ENCODE data around the gene BCL2L13. TPM values are rescaled to one million over a fixed set of nuclear protein-coding genes. Genes with fewer than 3 reads are reported as not detected.
A peak's percentile ranks its signal among the peaks of the same experiment; 100 is the strongest.
"Not testable (repeated sequence)": the region's sequence is repeated elsewhere in the genome, so short reads cannot be mapped to it uniquely, and the experiment has no call there.

The BCL2L13 gene
- polyA plus RNA-seq, 1 experiment = 64.1 TPM

- no peaks in the 10 kb centered on the region for H3K27me3 ChIP-seq (ENCODE audit: control insufficient read depth, insufficient read depth, low read length)
- CTCF ChIA-PET = interaction anchor here (0.7 kb wide), 1 partner anchor 462 kb away, joined by 3 read pairs; no protein-coding TSS in a partner anchor
- H3K9me3 ChIP-seq (ENCODE audit: control insufficient read depth, insufficient read depth, low read length) = peaks cover under 1% of the 10 kb centered on the region; the same call in 1 of the 2 replicates
- peak overlapping the region; percentile 81 for H3K27ac ChIP-seq (ENCODE audit: low read depth, low read length)
- H3K4me3 ChIP-seq (ENCODE audit: low read depth, low read length) = no peak overlapping the region
- POLR2A ChIA-PET = interaction anchor here (0.6 kb wide), 1 partner anchor 35 kb away, joined by 4 read pairs; no protein-coding TSS in a partner anchor
- TF ChIP-seq CTCF (IDR thresholded peaks at IDR 0.05; ENCODE audit: low read depth, low read length) = no peak
- peak; percentile 39 for DNase-seq (ENCODE audit: low read depth, low spot score)
Measured at GRCh38 chr22:17633217-17633997, 5.2 kb upstream of the BCL2L13 start.

GRCh38 chr22:17633998-17634323 is 4.6 kb upstream of the BCL2L13 start:
- no peaks in the 10 kb centered on the region for H3K27me3 ChIP-seq (ENCODE audit: control insufficient read depth, insufficient read depth, low read length)
- no peak for DNase-seq (ENCODE audit: low read depth, low spot score)
- no peak overlapping the region for H3K4me3 ChIP-seq (ENCODE audit: low read depth, low read length)
- no peaks in the 10 kb centered on the region; the same call in 1 of the 2 replicates for H3K9me3 ChIP-seq (ENCODE audit: control insufficient read depth, insufficient read depth, low read length)
- ChIA-PET CTCF (no interaction called here), POLR2A (no interaction called here)
- peak overlapping the region; percentile 81 for H3K27ac ChIP-seq (ENCODE audit: low read depth, low read length)
- no peak for TF ChIP-seq CTCF (IDR thresholded peaks at IDR 0.05; ENCODE audit: low read depth, low read length)

GRCh38 chr22:17634696-17635095 is 3.9 kb upstream of the BCL2L13 start:
- ChIA-PET CTCF (no interaction called here), POLR2A (no interaction called here)
- no peak for DNase-seq (ENCODE audit: low read depth, low spot score)
- no peaks in the 10 kb centered on the region for H3K27me3 ChIP-seq (ENCODE audit: control insufficient read depth, insufficient read depth, low read length)
- H3K27ac ChIP-seq (ENCODE audit: low read depth, low read length) = no peak overlapping the region
- no peak overlapping the region for H3K4me3 ChIP-seq (ENCODE audit: low read depth, low read length)
- no peak for TF ChIP-seq CTCF (IDR thresholded peaks at IDR 0.05; ENCODE audit: low read depth, low read length)
- H3K9me3 ChIP-seq (ENCODE audit: control insufficient read depth, insufficient read depth, low read length) = no peaks in the 10 kb centered on the region; the same call in 1 of the 2 replicates

GRCh38 chr22:17636850-17637249 is 1.7 kb upstream of the BCL2L13 start:
- POLR2A ChIA-PET, CTCF ChIA-PET: not testable (repeated sequence)

GRCh38 chr22:17637490-17638181 is 921 bp upstream of the BCL2L13 start:
- peak overlapping the region; percentile 88 for H3K4me3 ChIP-seq (ENCODE audit: low read depth, low read length)
- ChIA-PET CTCF (no interaction called here), POLR2A (no interaction called here)
- peak overlapping the region; percentile 99 for H3K27ac ChIP-seq (ENCODE audit: low read depth, low read length)
- no peak for DNase-seq (ENCODE audit: low read depth, low spot score)
- no peaks in the 10 kb centered on the region for H3K27me3 ChIP-seq (ENCODE audit: control insufficient read depth, insufficient read depth, low read length)
- no peaks in the 10 kb centered on the region; the same call in none of the 2 replicates for H3K9me3 ChIP-seq (ENCODE audit: control insufficient read depth, insufficient read depth, low read length)
- no peak for TF ChIP-seq CTCF (IDR thresholded peaks at IDR 0.05; ENCODE audit: low read depth, low read length)

More at GRCh38 chr22:17636850-17637249, 1.7 kb upstream of the BCL2L13 start:
- H3K27me3 ChIP-seq (ENCODE audit: control insufficient read depth, insufficient read depth, low read length); H3K9me3 ChIP-seq (ENCODE audit: control insufficient read depth, insufficient read depth, low read length); DNase-seq (ENCODE audit: low read depth, low spot score); H3K4me3 ChIP-seq (ENCODE audit: low read depth, low read length); H3K27ac ChIP-seq (ENCODE audit: low read depth, low read length): not testable (repeated sequence)

Data from AG04450 (cell line).